ENCODE results near the gene TRIM44. TPM values are rescaled to one million over a fixed set of nuclear protein-coding genes. Genes with fewer than 3 reads are reported as not detected.

Gene TRIM44
- total RNA-seq, 1 experiment from 2014 or later: 33.4 TPM

- TF ChIP-seq REST (IDR thresholded peaks at IDR 0.05; ENCODE audit: low read depth) (no peak), ZBTB33 (IDR thresholded peaks at IDR 0.05; ENCODE audit: extremely low read depth, insufficient replicate concordance, low read length) (no peak), JUND (IDR thresholded peaks at IDR 0.05) (no peak), ZFX (IDR thresholded peaks at IDR 0.05) (no peak), CEBPB (IDR thresholded peaks at IDR 0.05; ENCODE audit: low read depth) (no peak), POLR2A (IDR thresholded peaks at IDR 0.05; ENCODE audit: borderline replicate concordance, extremely low read depth, insufficient read depth, insufficient read length) (no peak)
- ChIA-PET CTCF (interaction anchor here (3.8 kb wide), 1 partner anchor 8 kb away, joined by 36 read pairs; no protein-coding TSS in a partner anchor), RAD21 (ENCODE audit: low non-redundant PET in 1 of 2, low total read pairs in 2 of 2, uncharacterized antibody in 2 of 2, unreplicated experiment in 2 of 2) (no interaction called here), POLR2A (no interaction called here)
- Histone ChIP-seq H3K9ac (ENCODE audit: low read length) (no peak overlapping the region), H3K4me1 (ENCODE audit: control insufficient read depth in 1 of 2, insufficient read depth in 2 of 2, low read length in 2 of 2) (no peaks in the 10 kb centered on the region), H3K27me3 (ENCODE audit: insufficient read depth, low read length) (no peaks in the 10 kb centered on the region), H3K27ac (ENCODE audit: low read depth, low read length) (no peak overlapping the region), H3K9me2 (ENCODE audit: insufficient read depth) (no peaks in the 10 kb centered on the region), H3K36me3 (ENCODE audit: control insufficient read depth in 1 of 2, insufficient read depth in 2 of 2, low read length in 2 of 2) (no peaks in the 10 kb centered on the region), H3K4me3 (replicated peaks in 1 of 2; ENCODE audit: low read depth in 1 of 2, low read length in 2 of 2) (no peak overlapping the region), H2AFZ (ENCODE audit: low read depth, low read length, poor library complexity, severe bottlenecking) (no peak overlapping the region), H3K79me2 (ENCODE audit: insufficient read depth, low read length) (no peaks in the 10 kb centered on the region), H4K20me1 (ENCODE audit: insufficient read depth) (no peaks in the 10 kb centered on the region), H3K4me2 (ENCODE audit: low read length) (no peak overlapping the region), H3K9me3 (ENCODE audit: control insufficient read depth in 1 of 2, insufficient read depth in 1 of 2, low read depth in 1 of 2, low read length in 2 of 2) (no peaks in the 10 kb centered on the region)
- ATAC-seq (no peak), DNase-seq (ENCODE audit: low read depth, low spot score) (no peak)
- intact Hi-C loops (cut with micrococcal nuclease): no loop called here
- no TSS peak for BruUV-seq (replicated peaks)
Measured at GRCh38 chr11:35814081-35814695, 151.6 kb downstream of the TRIM44 start.

All from HCT116 (cell line).